B cell (primary cell): ENCODE measurements around the gene ADCY1. TPM values are rescaled to one million over a fixed set of nuclear protein-coding genes. Genes with fewer than 3 reads are reported as not detected.

Experiments
- ATAC-seq: fragments of 200-7000 bp; cut with Tn5 transposase; one replicate; pipeline ENCODE4 v1.10.0; 2021; ENCODE audit warnings: low read depth, mild to moderate bottlenecking, moderate number of reproducible peaks, moderate library complexity
- CTCF ChIA-PET: fragments of 350-600 bp; sonication (Branson Sonifier 250); formaldehyde crosslinking; loops from one replicate; lab custom pipeline; 2021; ENCODE audit warnings: antibody characterized with exemption, inconsistent platforms; lab: Charles Lee
- POLR2A ChIA-PET: fragments of 350-600 bp; sonication (Branson Sonifier 250); formaldehyde crosslinking; loops from one replicate; lab custom pipeline; 2021; ENCODE audit warnings: antibody characterized with exemption; lab: Charles Lee
- DNase-seq: peaks from one replicate; pipeline ENCODE4 v3.0.0; 2013
- H2AFZ ChIP-seq: 2 replicates; pipeline ENCODE4 v1.6.1; 2012; ENCODE audit warnings: mild to moderate bottlenecking, low read depth, low read length; ENCODE audit not compliant: insufficient read depth, poor library complexity, severe bottlenecking
- H3K27ac ChIP-seq, 2 donors: 1 replicate in 1 of 2; 2 replicates in 1 of 2; pipeline ENCODE4 v1.5.1; 2012 to 2013; ENCODE audit warnings: low read length in 2 of 2, mild to moderate bottlenecking in 2 of 2, moderate library complexity in 1 of 2
- H3K27me3 ChIP-seq, 4 experiments: fragments of 200-600 bp in 1 of 4; sonication (generic) in 1 of 4; replicated peaks in 1 of 4; 1 replicate in 2 of 4; 2 replicates in 2 of 4; pipeline versions ENCODE4 v1.6.1 to v1.7.0; 2013 to 2016; ENCODE audit warnings: low read length in 3 of 4, mild to moderate bottlenecking in 2 of 4, mixed read lengths in 1 of 4, moderate library complexity in 1 of 4; ENCODE audit not compliant: insufficient read depth in 4 of 4, control insufficient read depth in 3 of 4; ENCODE audit errors: control extremely low read depth in 1 of 4
- H3K36me3 ChIP-seq, 2 experiments: replicated peaks in 1 of 2; 1 replicate in 1 of 2; 2 replicates in 1 of 2; pipeline versions ENCODE4 v1.6.1 to v1.7.1; 2013; ENCODE audit warnings: low read length in 1 of 2; ENCODE audit not compliant: insufficient read depth in 2 of 2, control insufficient read depth in 1 of 2; ENCODE audit errors: control extremely low read depth in 1 of 2, extremely low read depth in 1 of 2
- H3K4me1 ChIP-seq, 2 donors: fragments of 200-600 bp in 1 of 2; sonication (generic) in 1 of 2; 1 replicate in 1 of 2; 2 replicates in 1 of 2; pipeline versions ENCODE4 v1.5.1 to v1.6.1; 2013 to 2017; ENCODE audit warnings: low read length in 2 of 2; ENCODE audit not compliant: control insufficient read depth in 2 of 2, insufficient read depth in 2 of 2
- H3K4me2 ChIP-seq: replicated peaks from 2 replicates; pipeline ENCODE3; 2012; ENCODE audit warnings: mild to moderate bottlenecking, low read depth, low read length; ENCODE audit not compliant: poor library complexity, severe bottlenecking
- H3K4me3 ChIP-seq, 5 experiments: fragments of 200-600 bp in 1 of 5; sonication (generic) in 1 of 5; 1 replicate in 3 of 5; 2 replicates in 2 of 5; pipeline versions ENCODE4 v1.5.1 to v1.7.0; 2011 to 2016; ENCODE audit warnings: low read length in 4 of 5, mild to moderate bottlenecking in 4 of 5, low read depth in 2 of 5, control low read depth in 1 of 5, moderate library complexity in 1 of 5; ENCODE audit not compliant: insufficient read depth in 1 of 5; ENCODE audit errors: control extremely low read depth in 1 of 5, extremely low read depth in 1 of 5
- H3K79me2 ChIP-seq: fragments of 200-600 bp; sonication (generic); one replicate; pipeline ENCODE4 v1.6.0; 2016; ENCODE audit warnings: low read length; ENCODE audit not compliant: control insufficient read depth, insufficient read depth
- H3K9ac ChIP-seq: fragments of 200-600 bp; sonication (generic); 2 replicates; pipeline ENCODE4 v1.6.1; 2017; ENCODE audit warnings: mild to moderate bottlenecking, low read length, moderate library complexity
- H3K9me3 ChIP-seq, 3 donors: one replicate each; pipeline versions ENCODE4 v1.6.1 to v1.7.1; 2013; ENCODE audit warnings: low read length in 2 of 3; ENCODE audit not compliant: control insufficient read depth in 2 of 3, insufficient read depth in 1 of 3; ENCODE audit errors: control extremely low read depth in 1 of 3
- H4K20me1 ChIP-seq: 2 replicates; pipeline ENCODE4 v1.6.0; 2012; ENCODE audit warnings: mild to moderate bottlenecking, low read length; ENCODE audit not compliant: insufficient read depth, control insufficient read depth, poor library complexity, severe bottlenecking
- H3K27ac Mint-ChIP-seq: one replicate; pipeline ENCODE4 v1.8.0; 2021; ENCODE audit warnings: mixed read lengths
- H3K27me3 Mint-ChIP-seq: one replicate; pipeline ENCODE4 v1.8.0; 2021; ENCODE audit warnings: mixed read lengths
- H3K4me1 Mint-ChIP-seq: one replicate; pipeline ENCODE4 v1.8.0; 2021; ENCODE audit warnings: mixed read lengths
- H3K4me3 Mint-ChIP-seq: one replicate; pipeline ENCODE4 v1.8.0; 2021; ENCODE audit warnings: mixed read lengths
- H3K9me3 Mint-ChIP-seq: one replicate; pipeline ENCODE4 v1.8.0; 2022; ENCODE audit warnings: mixed read lengths; ENCODE audit not compliant: insufficient read depth
- CTCF ChIP-seq: fragments of 200-600 bp; IDR thresholded peaks from one replicate; pipeline ENCODE4 v1.8.0; 2022; ENCODE audit warnings: antibody characterized with exemption, mild to moderate bottlenecking
- EZH2 ChIP-seq: IDR thresholded peaks from 2 replicates; pipeline ENCODE4 v1.6.1; 2012; ENCODE audit warnings: borderline replicate concordance, low read depth, mild to moderate bottlenecking, moderate library complexity, low read length; ENCODE audit not compliant: insufficient read depth, poor library complexity, severe bottlenecking
- WGBS: methylation state at CpG from one replicate; pipeline ENCODE4 v1.1.5; 2013; ENCODE audit warnings: missing lambda C conversion rate; ENCODE audit not compliant: insufficient coverage; 5-methylcytosine and 5-hydroxymethylcytosine counted together
- intact Hi-C: fragments of 100-400 bp; cut with micrococcal nuclease; formaldehyde crosslinking; loops from one replicate; pipeline ENCODE4 v1.10.0; 2022
- polyA plus RNA-seq: library from polyadenylated mRNA; depleted of rRNA; stranded (reverse); fragments of >200 nt; gene quantifications from 2 replicates; pipeline ENCODE4 v1.2.3, GENCODE V29; 2012
- total RNA-seq, 2 donors: library from RNA; stranded (reverse); fragments of 120-200 nt in 1 of 2; gene quantifications; 1 replicate in 1 of 2; 2 replicates in 1 of 2; pipeline versions ENCODE4 v1.2.3 to v1.2.4, GENCODE V29; 2013 to 2022

The ADCY1 gene
- total and polyA plus RNA-seq, 2 donors (not counting 1 experiment from before 2014, with no cell fraction given): 0.05 to 0.12 TPM

DNA sequence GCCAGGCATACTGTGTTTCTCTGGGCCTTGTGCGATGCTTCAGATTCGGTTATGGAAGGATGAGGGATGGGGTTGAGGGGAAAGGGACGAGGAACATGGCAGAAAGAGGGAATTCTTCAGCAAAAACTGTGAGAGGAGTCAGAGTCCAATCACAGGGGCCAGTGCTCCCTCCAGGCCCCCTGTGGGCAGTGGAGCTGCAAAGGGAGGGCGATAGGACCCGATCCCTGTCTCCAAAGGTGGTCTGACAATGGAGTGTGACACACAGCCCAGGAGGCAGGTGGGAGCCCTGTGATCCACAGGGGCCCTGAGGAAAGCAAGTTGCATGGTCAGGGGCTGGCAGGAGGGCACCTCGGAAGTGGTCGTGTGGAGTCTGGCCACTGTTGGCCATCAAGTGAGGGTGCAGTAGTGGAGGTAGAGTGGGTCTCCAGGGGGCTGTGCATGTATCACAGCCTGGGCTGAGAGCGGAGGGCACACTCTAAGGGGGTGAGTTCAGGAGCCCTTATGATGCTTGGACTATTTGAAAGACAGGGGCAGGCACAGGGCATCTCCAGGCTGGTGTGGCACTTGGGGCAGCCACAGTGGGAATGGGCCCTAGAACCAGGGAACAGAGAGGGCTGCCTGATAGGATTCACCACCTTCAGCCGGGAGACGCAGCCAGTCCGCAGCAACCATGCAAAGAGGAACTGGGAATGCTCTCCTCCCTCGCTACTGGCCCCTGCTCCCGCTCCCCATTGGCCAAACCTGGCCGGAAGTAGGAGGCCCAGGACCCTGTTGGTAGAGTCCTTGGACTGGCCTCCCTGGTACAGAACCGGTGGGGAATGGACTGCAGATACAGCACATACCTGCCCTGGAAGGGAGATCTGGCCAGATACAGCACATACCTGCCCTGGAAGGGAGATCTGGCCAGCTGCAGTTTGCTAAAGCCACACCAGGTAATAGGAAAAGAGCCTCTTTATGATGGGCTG, 115.9 kb downstream of the ADCY1 start:
- H3K4me1 Mint-ChIP-seq: no peaks in the 10 kb centered on the region
- DNase-seq (no peak), ATAC-seq (no peak)
- no peak overlapping the region for H3K4me3 Mint-ChIP-seq
- Histone ChIP-seq H3K9ac (no peak overlapping the region), H3K27ac (no peak overlapping the region), H3K79me2 (no peaks in the 10 kb centered on the region), H2AFZ (no peak overlapping the region), H3K9me3 (no peaks in the 10 kb centered on the region), H3K4me1 (no peaks in the 10 kb centered on the region), H4K20me1 (no peaks in the 10 kb centered on the region), H3K4me3 (no peak overlapping the region), H3K36me3 (no peaks in the 10 kb centered on the region), H3K4me2 (no peak overlapping the region), H3K27me3 (no peaks in the 10 kb centered on the region)
- intact Hi-C loops: no loop called here
- H3K27ac Mint-ChIP-seq: no peak overlapping the region
- 78% methylated on average over 15 of the region's 15 CpGs for WGBS
- TF ChIP-seq EZH2: no peak
- TF ChIP-seq CTCF: no peak
- no peaks in the 10 kb centered on the region for H3K9me3 Mint-ChIP-seq
- no peaks in the 10 kb centered on the region for H3K27me3 Mint-ChIP-seq
- CTCF ChIA-PET: no interaction called here
- POLR2A ChIA-PET: no interaction called here

DNA sequence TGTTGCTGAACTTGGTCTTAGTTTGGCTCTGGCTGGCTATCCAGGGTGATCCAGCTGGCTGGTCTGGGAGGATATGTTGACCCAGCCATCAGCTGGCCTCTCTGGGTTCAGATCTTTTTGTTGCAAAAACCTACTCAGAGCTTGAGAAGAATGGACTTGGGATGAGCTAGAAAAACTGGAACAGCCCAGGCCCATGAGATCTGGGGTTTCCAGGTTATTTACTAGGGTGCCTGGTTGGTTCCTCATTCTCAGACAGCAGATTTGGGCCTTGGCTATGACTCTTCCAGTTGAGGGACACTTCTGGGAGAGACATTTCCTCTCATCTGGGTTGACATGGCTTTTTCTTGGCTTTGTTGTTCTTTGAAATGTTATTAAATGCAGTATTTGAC, 116.6 kb downstream of the ADCY1 start:
- Histone ChIP-seq H3K9ac (no peak overlapping the region), H3K9me3 (no peaks in the 10 kb centered on the region), H3K4me2 (no peak overlapping the region), H3K27me3 (no peaks in the 10 kb centered on the region), H3K4me1 (no peaks in the 10 kb centered on the region), H3K27ac (no peak overlapping the region), H2AFZ (no peak overlapping the region), H4K20me1 (no peaks in the 10 kb centered on the region), H3K79me2 (no peaks in the 10 kb centered on the region), H3K4me3 (no peak overlapping the region), H3K36me3 (no peaks in the 10 kb centered on the region)
- ChIA-PET POLR2A (no interaction called here), CTCF (no interaction called here)
- H3K4me3 Mint-ChIP-seq: no peak overlapping the region
- TF ChIP-seq CTCF: no peak
- TF ChIP-seq EZH2: no peak
- no peaks in the 10 kb centered on the region for H3K4me1 Mint-ChIP-seq
- intact Hi-C loops: no loop called here
- DNase-seq (no peak), ATAC-seq (no peak)
- no peak overlapping the region for H3K27ac Mint-ChIP-seq
- H3K27me3 Mint-ChIP-seq: no peaks in the 10 kb centered on the region
- H3K9me3 Mint-ChIP-seq: no peaks in the 10 kb centered on the region
